Endodermal cell (in vitro differentiated cells): ENCODE measurements around the gene LRRC26. TPM values are rescaled to one million over a fixed set of nuclear protein-coding genes. Genes with fewer than 3 reads are reported as not detected.

Source experiments
- DNase-seq: peaks from one replicate; pipeline ENCODE4 v3.0.0-alpha.2; 2017
- H3K27ac ChIP-seq: 2 replicates; pipeline ENCODE4 v1.5.1; 2013; ENCODE audit warnings: mild to moderate bottlenecking, low read depth, low read length, moderate library complexity
- H3K27me3 ChIP-seq: 2 replicates; pipeline ENCODE4 v1.6.1; 2013; ENCODE audit warnings: mild to moderate bottlenecking, low read length, moderate library complexity; ENCODE audit not compliant: insufficient read depth, control insufficient read depth, poor library complexity, severe bottlenecking
- H3K36me3 ChIP-seq: 2 replicates; pipeline ENCODE4 v1.7.0; 2013; ENCODE audit warnings: mild to moderate bottlenecking, low read length, moderate library complexity; ENCODE audit not compliant: control insufficient read depth, insufficient read depth
- H3K4me1 ChIP-seq: one replicate; pipeline ENCODE4 v1.7.0; 2013; ENCODE audit warnings: low read length; ENCODE audit not compliant: control insufficient read depth, insufficient read depth
- H3K4me3 ChIP-seq: 2 replicates; pipeline ENCODE4 v1.5.1; 2013; ENCODE audit warnings: mild to moderate bottlenecking, low read length, moderate library complexity
- H3K9ac ChIP-seq: 2 replicates; pipeline ENCODE4 v1.6.1; 2013; ENCODE audit warnings: mild to moderate bottlenecking, low read length, moderate library complexity; ENCODE audit not compliant: poor library complexity, severe bottlenecking; ENCODE audit errors: extremely low read depth
- H3K9me3 ChIP-seq: 2 replicates; pipeline ENCODE4 v1.6.1; 2013; ENCODE audit warnings: mild to moderate bottlenecking, low read length, moderate library complexity; ENCODE audit not compliant: control insufficient read depth
- H3K27ac Mint-ChIP-seq: 2 replicates; pipeline ENCODE4 v1.8.0; 2020; ENCODE audit warnings: mixed read lengths
- H3K27me3 Mint-ChIP-seq: 2 replicates; pipeline ENCODE4 v1.8.0; 2021; ENCODE audit warnings: mild to moderate bottlenecking, mixed read lengths; ENCODE audit not compliant: insufficient read depth
- H3K36me3 Mint-ChIP-seq: 2 replicates; pipeline ENCODE4 v1.8.0; 2020; ENCODE audit warnings: low read depth, mixed read lengths
- H3K4me1 Mint-ChIP-seq: 2 replicates; pipeline ENCODE4 v1.8.0; 2020; ENCODE audit warnings: mixed read lengths
- H3K4me3 Mint-ChIP-seq: 2 replicates; pipeline ENCODE4 v1.8.0; 2020; ENCODE audit warnings: mild to moderate bottlenecking, moderate library complexity, mixed read lengths
- H3K9me3 Mint-ChIP-seq: 2 replicates; pipeline ENCODE4 v1.8.0; 2020; ENCODE audit warnings: mild to moderate bottlenecking, mixed read lengths
- WGBS, 2 experiments: methylation state at CpG; one replicate each; pipeline versions ENCODE4 v1.1.5 to v1.1.7; 2013; ENCODE audit warnings: missing lambda C conversion rate in 2 of 2, mixed read lengths in 1 of 2; ENCODE audit not compliant: insufficient coverage in 1 of 2, insufficient read length in 1 of 2; 5-methylcytosine and 5-hydroxymethylcytosine counted together
- total RNA-seq, 2 donors: library from RNA; stranded (reverse); fragmentation: NEBNext Ultra II Directional in 1 of 2; extraction: Animal tissue kit (Norgen Biotek cat#: 25700) in 1 of 2; gene quantifications; 2 replicates in 1 of 2; 3 replicates in 1 of 2; pipeline ENCODE4 v1.2.1, GENCODE V29; 2021
- TF ChIP-seq, protein P1 (sequence below): fragments of 200-600 bp; sonication (generic); conservative IDR thresholded peaks from 2 replicates; pipeline ENCODE4 v1.5.0; 2021; ENCODE audit warnings: antibody characterized with exemption, mild to moderate bottlenecking

LRRC26 gene
- total RNA-seq, 2 donors from 2014 or later, result 0.53 TPM; not detected in 1

DNA sequence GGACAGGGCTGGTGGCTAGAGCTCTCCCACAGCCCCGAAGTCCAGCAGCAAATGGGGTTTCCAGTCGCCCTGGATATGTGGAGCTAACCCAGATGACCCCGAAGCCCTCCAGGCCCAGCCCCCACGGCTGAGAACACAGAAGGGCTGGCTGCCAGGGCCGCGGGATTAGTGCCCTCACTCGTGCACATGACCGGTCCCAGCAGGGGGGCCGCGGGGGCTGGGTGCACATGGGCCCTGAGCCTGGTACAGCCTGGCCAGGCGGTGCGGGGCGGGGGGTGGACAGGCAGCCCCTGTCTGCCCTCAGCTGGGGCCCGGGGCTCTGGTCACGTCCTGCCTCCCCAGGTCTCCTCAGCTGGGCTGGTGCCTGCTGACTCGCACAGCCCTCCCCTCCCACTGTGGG, 24.5 kb upstream of the LRRC26 start:
- Histone ChIP-seq H3K36me3 (peaks cover 14% of the 10 kb centered on the region), H3K9ac (no peak overlapping the region), H3K27ac (no peak overlapping the region), H3K27me3 (no peaks in the 10 kb centered on the region), H3K4me1 (peaks cover 29% of the 10 kb centered on the region), H3K4me3 (no peak overlapping the region), H3K9me3 (no peaks in the 10 kb centered on the region)
- TF ChIP-seq, protein P1, sequence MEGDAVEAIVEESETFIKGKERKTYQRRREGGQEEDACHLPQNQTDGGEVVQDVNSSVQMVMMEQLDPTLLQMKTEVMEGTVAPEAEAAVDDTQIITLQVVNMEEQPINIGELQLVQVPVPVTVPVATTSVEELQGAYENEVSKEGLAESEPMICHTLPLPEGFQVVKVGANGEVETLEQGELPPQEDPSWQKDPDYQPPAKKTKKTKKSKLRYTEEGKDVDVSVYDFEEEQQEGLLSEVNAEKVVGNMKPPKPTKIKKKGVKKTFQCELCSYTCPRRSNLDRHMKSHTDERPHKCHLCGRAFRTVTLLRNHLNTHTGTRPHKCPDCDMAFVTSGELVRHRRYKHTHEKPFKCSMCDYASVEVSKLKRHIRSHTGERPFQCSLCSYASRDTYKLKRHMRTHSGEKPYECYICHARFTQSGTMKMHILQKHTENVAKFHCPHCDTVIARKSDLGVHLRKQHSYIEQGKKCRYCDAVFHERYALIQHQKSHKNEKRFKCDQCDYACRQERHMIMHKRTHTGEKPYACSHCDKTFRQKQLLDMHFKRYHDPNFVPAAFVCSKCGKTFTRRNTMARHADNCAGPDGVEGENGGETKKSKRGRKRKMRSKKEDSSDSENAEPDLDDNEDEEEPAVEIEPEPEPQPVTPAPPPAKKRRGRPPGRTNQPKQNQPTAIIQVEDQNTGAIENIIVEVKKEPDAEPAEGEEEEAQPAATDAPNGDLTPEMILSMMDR, result no peak
- WGBS, 2 experiments, result 85 to 95% methylated on average over 3 to 16 of the region's 16 CpGs
- no peak for DNase-seq
- Mint-ChIP-seq H3K4me3 (no peak overlapping the region), H3K27me3 (no peaks in the 10 kb centered on the region), H3K36me3 (peaks cover 9% of the 10 kb centered on the region), H3K27ac (no peak overlapping the region), H3K4me1 (peaks cover 15% of the 10 kb centered on the region), H3K9me3 (no peaks in the 10 kb centered on the region)

- no peak overlapping the region for H3K4me3 Mint-ChIP-seq
These were observed 23.9 kb upstream of the LRRC26 start for GRCh38 chr9:137193771-137194170.

DNA sequence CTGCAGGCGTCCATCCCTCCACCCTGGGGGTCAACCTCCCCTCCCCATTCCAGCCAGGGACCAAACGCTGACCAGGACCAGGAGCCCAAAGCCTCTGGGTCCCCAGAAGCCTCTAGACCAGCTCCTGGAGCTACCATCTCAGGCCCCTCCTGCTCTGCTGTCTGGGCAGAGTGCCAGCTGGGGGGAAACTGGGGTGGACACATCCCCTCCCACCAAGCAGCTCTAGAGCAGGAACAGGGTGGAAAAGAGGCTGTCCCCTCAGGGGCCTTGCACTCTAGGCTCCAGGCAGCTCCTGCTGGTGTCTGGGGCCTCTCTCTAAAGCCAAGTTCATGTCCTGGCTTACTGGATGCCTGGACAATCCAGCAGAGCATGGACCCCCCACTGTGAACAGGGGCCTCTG, 23.0 kb upstream of the LRRC26 start:
- TF ChIP-seq, protein P1, result no peak
- H3K4me3 ChIP-seq, result no peak overlapping the region
- H3K27me3 ChIP-seq, result no peaks in the 10 kb centered on the region
- Mint-ChIP-seq H3K27me3 (no peaks in the 10 kb centered on the region), H3K9me3 (no peaks in the 10 kb centered on the region), H3K27ac (no peak overlapping the region), H3K4me1 (peaks cover 12% of the 10 kb centered on the region), H3K36me3 (peaks cover 9% of the 10 kb centered on the region), H3K4me3 (no peak overlapping the region)
- 95% methylated on average over 2 of the region's 2 CpGs; no CpG with 5 or more reads in 1 of the 2 experiments for WGBS, 2 experiments
- H3K4me1 ChIP-seq, result peaks cover 15% of the 10 kb centered on the region
- H3K9ac ChIP-seq, result no peak overlapping the region
- no peak overlapping the region for H3K27ac ChIP-seq
- H3K36me3 ChIP-seq, result peaks cover 14% of the 10 kb centered on the region
- H3K9me3 ChIP-seq, result no peaks in the 10 kb centered on the region
- no peak for DNase-seq

More at GRCh38 chr9:137193771-137194170, 23.9 kb upstream of the LRRC26 start:
- no peak for DNase-seq
- peaks cover 14% of the 10 kb centered on the region for H3K36me3 ChIP-seq
- no peak overlapping the region for H3K4me3 ChIP-seq
- Mint-ChIP-seq H3K9me3 (no peaks in the 10 kb centered on the region), H3K27me3 (no peaks in the 10 kb centered on the region), H3K4me1 (peaks cover 17% of the 10 kb centered on the region), H3K27ac (no peak overlapping the region), H3K36me3 (peaks cover 9% of the 10 kb centered on the region)
- H3K27ac ChIP-seq, result no peak overlapping the region
- H3K27me3 ChIP-seq, result no peaks in the 10 kb centered on the region
- peaks cover 24% of the 10 kb centered on the region for H3K4me1 ChIP-seq
- no peak overlapping the region for H3K9ac ChIP-seq
- 92 to 100% methylated on average over 3 to 14 of the region's 14 CpGs for WGBS, 2 experiments
- TF ChIP-seq, protein P1, result no peak
- H3K9me3 ChIP-seq, result no peaks in the 10 kb centered on the region
